ENCODE measurements around the gene OR2T5.
"Not testable (repeated sequence)": the region's sequence is repeated elsewhere in the genome, so short reads cannot be mapped to it uniquely, and the experiment has no call there.

The OR2T5 gene

DNA sequence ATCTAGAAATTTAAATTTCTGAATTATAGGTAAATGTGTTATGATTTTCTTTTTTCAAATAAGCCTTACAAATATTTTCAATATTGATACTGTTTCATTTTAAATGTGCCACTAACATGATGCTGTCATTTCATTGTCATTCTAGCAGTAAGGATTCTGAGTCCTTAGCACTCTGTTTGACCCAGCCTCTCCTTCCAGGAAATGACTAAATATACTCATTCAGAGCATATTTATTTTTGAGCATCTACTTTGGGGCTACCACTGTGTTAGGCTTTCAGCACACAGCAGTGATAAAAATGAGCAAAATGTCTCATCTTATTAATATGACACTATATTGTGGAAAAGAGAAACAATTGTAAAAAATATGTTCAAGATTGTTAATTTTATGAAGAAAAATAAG is 21.8 kb downstream of the OR2T5 start:
- not testable (repeated sequence) for DNase-seq

DNA sequence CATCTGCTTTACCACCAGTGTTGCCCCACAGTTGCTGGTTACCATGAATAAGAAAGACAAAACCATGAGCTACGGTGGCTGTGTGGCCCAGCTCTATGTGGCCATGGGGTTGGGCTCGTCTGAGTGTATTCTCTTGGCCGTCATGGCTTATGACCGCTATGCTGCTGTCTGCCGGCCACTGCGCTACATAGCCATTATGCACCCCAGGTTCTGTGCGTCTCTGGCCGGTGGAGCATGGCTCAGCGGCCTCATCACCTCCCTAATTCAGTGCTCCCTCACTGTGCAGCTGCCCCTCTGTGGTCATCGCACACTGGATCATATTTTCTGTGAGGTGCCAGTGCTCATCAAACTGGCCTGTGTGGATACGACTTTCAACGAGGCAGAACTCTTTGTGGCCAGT is 33.5 kb downstream of the OR2T5 start:
- DNase-seq, result no peak

DNA sequence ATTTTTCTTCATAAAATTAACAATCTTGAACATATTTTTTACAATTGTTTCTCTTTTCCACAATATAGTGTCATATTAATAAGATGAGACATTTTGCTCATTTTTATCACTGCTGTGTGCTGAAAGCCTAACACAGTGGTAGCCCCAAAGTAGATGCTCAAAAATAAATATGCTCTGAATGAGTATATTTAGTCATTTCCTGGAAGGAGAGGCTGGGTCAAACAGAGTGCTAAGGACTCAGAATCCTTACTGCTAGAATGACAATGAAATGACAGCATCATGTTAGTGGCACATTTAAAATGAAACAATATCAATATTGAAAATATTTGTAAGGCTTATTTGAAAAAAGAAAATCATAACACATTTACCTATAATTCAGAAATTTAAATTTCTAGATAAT is 49.1 kb downstream of the OR2T5 start:
- DNase-seq, result not testable (repeated sequence)
